Measurements from ENCODE around the gene PIAS4.

DNA sequence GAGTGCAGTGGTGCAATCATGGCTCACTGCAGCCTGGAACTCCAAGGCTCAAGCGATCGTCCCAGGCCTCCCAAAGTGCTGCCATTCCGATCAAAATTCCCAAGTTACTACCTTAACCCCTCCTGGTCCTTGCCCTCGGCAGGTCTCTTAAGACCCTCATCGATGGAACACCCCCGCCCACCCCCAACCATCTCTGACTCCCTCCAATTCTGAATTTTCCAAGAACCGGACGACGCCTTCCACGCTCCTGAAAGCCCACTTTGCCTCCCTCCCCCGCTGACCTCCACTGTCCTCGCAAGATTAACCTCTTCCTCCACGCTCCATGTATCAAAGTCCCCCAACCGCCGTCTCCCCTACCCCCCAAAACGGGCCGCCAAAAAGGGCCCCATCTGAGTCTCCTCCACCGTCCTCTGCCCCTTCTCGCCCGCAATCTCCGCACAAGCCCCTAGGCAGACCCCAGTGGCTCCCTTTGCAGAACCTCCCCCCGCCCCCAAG, 37.2 kb upstream of the PIAS4 start:
- TF ChIP-seq ZNF644 (tag; IDR thresholded peaks at IDR 0.05; ENCODE audit: low read depth), result no peak
- TF ChIP-seq ZNF175 (CRISPR knock-in tag; IDR thresholded peaks at IDR 0.05; ENCODE audit: low read depth), result no peak
- no peak for TF ChIP-seq SMAD3 (CRISPR knock-in tag; conservative IDR thresholded peaks at IDR 0.05)
- no peak for TF ChIP-seq MIER1 (IDR thresholded peaks at IDR 0.05; ENCODE audit: low read depth)
- no peak for TF ChIP-seq ZFP1 (CRISPR knock-in tag; IDR thresholded peaks at IDR 0.05)
- no peak for TF ChIP-seq POLR2A (conservative IDR thresholded peaks at IDR 0.05)
